GM21515 (cell line): ENCODE measurements around the gene SH2D3C.

Source experiments
- ATAC-seq: cut with Tn5 transposase; IDR thresholded peaks from one replicate; pipeline ENCODE4 v1.9.1; 2021; ENCODE audit not compliant: unreplicated experiment

Gene SH2D3C, protein sequence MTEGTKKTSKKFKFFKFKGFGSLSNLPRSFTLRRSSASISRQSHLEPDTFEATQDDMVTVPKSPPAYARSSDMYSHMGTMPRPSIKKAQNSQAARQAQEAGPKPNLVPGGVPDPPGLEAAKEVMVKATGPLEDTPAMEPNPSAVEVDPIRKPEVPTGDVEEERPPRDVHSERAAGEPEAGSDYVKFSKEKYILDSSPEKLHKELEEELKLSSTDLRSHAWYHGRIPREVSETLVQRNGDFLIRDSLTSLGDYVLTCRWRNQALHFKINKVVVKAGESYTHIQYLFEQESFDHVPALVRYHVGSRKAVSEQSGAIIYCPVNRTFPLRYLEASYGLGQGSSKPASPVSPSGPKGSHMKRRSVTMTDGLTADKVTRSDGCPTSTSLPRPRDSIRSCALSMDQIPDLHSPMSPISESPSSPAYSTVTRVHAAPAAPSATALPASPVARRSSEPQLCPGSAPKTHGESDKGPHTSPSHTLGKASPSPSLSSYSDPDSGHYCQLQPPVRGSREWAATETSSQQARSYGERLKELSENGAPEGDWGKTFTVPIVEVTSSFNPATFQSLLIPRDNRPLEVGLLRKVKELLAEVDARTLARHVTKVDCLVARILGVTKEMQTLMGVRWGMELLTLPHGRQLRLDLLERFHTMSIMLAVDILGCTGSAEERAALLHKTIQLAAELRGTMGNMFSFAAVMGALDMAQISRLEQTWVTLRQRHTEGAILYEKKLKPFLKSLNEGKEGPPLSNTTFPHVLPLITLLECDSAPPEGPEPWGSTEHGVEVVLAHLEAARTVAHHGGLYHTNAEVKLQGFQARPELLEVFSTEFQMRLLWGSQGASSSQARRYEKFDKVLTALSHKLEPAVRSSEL

DNA sequence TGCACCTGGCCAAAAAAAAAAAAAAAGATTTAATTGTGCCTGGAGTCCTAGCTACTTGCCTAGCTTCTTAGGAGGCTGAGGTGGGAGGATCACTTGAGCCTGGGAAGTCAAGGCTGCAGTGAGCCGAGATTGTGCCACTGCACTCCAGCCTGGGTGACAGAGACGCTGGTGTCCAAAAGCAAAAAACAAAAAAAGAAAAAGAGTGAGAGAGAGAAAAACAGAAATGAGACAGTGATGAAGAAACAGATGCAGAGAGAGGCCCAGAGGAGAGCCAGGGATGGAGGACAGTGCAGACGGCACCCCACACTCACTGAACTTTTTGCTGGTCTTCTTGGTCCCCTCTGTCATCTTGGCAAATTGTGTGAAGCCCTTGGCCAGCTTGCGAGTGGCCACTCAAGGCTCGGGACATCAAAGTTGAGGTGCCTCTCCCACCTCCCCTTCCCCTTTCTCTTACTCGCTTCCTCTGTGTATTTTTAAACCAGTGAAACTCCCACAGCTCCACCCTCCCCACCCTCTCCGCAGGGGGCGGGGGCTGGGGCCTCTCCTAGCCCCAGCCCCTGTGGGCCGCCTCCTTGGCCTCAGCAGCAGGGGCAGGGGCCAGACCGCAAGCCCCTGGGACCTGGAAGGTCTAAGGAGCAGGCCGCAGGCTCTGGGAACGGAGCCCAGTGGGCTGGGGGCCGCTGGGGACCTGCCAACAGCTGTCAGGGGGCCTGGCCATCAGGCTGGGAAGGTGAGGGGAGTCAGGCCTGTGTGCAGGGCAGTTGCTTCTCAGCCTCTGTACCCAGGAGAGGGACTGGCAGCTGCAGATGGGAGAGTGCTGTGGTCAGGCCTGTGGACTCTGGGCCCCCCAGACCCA, at the start of gene SH2D3C:
TSS of gene SH2D3C (minus strand) at position 387 of the 856 bp plus-strand sequence. CDS start at position 348, 39 bp downstream.
- peak; percentile 35 for ATAC-seq

DNA sequence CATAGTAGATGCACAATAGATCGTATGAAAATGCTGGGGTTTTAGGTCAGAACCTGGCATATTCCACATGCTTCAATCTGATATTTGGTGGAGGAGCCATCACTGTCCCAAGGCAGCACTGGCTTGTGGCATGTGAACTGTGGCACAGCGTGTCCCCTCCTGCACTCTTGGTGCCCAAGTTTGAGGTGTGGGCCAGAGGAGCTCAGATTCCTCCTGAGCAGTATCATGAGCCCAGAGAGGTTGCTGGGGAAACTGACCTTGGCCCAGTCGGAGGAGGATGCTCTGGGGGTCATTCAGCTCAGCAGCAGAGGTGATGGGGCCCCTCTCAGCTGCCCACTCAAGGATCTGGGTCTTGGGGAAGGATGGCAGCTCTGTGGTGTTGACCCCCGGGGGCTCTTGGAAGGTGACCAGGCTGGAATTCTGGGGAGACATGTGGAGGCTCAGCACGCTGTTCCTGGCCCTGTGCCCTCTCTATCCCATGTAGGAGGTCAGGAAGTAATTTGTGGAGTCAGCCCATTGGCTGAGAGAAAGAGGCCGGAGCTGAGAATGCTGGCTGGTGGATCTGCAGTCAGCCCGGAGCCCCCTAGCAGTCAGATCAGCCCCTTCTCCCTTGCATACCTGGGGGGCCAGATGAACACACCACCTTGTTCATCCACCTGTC, 47.9 kb upstream of the SH2D3C start:
- ATAC-seq: no peak

DNA sequence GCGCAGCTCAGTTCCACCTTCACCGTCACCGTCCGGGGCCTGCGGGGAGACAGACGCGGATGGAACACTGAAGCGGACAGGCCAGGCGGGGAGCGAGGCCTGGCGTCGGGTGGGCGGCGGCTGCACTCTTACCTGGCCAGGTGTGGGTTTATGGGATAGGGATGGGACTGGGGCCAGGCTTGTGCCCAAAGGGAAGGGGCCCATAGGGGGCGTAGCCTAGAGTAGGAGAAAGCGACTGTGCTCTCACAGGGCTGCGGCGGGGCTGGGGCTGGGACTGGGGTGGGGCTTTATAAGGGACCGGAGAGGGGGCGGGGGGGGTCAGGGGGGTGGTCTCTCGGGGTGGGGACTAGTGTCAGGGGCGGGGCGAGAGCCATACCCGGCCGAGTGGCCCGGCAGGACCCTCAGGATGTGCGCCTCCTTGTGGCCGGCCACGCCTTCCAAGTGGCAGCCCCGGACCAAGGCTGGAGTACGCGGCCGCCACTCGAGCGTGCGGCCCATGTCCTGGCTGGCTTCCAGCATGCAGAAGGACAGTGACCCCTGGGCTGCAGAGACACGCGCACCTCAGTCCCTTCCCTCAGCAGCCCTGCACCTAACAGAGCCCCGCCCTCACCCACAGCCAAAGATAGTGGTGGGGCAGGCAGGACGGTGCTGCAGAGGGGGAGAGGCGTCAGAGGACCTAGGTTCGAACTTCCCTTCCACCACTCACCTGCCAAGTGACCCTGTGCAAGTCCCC, 47.0 kb upstream of the SH2D3C start:
- ATAC-seq: no peak

DNA sequence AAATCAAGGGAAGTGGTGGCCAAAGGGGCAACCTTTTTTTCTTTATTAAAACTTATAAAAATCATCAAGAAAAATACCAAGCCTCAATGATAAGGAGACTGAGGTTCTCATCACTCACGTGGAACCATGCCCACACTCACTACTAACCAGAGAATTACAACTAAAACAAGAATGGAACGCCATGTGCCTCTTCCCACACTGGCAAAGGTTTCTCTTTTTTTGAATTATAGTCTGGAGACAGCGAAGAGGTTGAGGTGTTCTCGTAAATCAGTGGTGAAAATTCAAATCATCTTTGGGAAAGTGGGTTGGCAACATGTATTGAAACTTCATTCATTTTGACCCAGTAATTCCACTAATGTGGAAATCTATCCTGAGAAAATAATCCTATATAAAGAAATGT, 43.6 kb upstream of the SH2D3C start:
- no peak for ATAC-seq

DNA sequence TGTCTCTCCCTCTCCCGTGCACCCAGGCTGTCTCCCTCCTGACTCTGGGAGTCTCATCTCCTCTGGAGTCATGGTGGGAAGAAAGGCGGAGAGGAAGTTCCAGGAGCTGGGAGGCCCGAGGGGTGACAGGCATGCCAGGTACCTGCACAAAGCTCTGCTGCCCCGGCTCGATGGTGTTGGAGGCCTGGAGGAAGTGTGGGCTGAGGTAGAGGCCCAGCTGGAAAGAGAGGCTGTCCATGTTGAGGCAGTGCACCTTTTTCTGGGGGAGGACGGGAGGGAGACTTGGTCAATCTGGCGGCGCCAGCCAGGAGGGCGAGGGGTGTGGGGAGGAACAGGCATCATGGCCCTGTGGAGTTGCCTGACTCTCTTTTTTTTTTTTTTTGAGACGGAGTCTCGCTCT, 40.1 kb upstream of the SH2D3C start:
- no peak for ATAC-seq

DNA sequence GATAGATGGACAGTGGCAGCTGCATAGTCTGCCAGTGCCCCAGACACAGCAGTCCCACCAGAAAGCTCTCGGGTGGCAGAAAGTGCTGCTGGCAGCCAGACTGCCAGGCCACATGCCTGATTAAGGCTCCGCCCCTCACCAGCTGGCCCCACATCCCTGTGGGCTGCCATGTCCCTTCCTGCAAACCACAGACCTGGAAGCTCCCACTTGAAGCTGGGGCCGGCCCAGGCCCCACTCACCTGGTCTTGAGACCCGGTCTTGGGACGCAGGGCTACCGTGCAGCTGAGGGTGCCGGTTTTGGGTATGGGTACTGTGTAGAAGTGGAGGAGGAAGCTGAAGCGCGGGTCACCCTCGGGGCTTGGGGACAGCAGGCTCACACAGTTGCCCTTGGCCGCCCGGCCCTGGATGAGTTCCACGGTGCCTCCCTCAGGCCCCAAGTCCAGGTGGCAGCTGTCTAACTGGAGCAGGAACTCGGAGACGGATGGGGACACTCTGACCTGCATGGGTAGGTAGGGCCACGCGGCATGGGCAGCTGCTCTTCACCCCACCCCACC, 39.5 kb upstream of the SH2D3C start:
- no peak for ATAC-seq

DNA sequence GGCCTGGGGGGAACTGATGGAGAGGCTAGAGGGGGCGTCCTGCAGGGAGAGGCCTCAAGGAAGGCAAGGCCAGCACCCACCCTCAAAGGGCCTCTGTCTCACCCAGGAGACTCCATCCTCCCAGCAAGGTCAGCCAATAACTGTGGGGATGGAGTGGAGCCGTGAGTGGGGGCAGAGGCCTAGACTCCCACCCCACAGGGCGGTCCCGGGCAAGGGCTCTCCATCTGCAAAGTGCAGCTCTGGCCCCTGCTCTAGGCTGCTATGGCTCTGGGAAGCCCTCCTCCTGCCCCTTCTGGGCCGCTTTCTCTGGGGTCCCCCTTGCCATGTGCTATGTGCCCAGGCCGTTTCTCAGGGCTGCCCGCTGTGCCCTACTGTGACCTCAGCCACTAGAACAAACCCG, 38.3 kb upstream of the SH2D3C start:
- no peak for ATAC-seq

DNA sequence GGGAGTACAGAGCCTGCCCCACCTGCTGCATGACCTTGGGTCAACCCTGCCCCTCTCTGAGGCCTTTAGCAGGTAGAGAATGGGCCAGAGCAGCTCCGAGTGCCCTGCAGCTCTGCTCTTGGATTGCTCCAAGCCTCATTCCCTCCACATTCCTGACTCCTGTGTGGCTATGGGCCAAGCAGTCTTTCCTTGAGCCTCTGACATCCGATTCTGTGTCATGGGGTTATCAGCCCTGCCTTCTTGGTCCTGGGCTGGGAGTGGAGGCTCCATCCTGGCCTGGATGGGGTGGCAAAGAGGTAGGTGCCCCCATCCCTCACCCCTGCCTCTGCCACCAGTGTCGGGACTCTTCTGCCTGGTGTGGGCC, 37.9 kb upstream of the SH2D3C start:
- no peak for ATAC-seq

DNA sequence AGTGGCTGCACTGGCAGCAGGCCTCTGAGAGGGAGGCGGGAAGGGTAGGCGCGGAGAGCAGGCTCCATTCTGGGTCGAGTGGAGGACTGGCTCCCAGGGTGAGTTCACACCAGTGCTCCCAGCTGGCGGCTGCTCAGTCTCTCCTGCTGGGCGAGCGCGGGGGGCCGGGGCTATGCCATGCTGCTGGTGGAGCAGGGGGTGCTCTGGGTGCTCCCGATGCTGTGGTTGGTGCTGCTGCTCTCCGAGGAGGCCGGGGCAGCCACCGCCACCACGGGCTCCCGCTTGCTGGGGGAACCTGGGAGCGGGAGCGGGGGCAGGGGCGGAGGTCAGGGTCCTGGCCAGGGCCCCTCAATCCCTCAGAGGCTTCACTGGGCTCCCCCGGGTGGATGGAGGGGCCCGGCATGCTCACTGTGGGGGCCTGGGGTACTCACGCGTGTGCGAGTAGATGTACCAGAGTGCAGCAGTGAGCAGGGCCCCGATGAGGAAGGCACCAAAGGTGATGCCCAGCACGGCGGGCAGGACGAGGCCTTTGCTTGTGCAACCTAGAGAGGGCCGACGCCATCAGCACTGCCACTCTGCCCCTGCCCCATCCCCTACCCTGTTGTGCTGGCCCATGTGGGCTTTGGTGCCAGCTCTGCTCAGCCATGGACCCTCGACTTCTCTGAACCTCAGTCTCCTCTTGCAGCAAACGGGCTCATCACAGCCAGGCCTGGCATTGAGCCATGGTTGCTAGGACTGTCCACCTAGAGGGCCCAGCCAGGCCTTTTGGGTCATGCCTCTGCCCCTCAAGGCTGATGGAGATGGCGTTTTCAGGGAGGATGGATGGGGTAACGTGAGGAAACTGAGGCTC, 37.3 kb upstream of the SH2D3C start:
- no peak for ATAC-seq

DNA sequence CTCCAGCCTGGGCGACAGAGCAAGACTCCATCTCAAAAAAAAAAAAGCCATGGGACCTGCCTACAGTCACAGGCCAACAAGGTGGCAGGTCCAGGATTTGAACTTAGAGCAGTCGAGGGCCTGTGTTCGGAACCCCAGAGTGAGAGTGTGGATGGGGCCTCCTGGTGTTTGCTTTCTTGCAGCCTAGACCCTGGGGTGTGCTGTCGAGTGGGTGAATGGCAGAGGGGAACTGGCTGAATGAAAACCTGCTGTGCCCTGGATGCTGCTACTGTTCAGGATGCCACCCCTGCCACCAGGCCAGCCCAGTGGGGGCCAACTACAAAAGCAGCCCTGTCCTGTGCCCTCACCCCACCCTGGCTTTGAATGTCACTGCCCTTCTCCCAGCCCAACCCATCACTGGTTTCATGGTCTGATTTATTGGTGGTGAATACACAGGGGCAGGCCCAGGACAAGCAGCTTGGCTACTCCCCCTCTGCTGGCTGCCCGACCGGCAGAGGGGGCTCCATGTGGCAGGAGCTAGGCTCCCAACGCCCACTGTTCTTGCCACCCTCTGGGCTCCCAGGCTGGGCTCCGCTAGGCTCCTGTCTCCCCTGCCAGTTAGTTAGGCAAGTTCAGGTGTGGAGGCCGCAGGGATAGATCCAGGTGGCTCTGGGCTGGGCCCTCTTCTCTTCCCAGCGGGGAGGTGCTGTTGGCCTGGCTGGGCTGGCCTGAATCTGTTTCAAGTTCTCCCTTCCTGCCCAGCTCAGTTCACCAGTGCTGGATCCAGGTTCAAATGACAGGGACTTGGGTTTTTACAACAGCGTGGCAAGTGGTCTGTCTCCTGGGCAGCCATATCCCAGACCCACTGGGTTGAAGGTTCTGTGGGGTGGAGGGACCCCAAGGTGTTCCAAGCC, 36.4 kb upstream of the SH2D3C start:
- no peak for ATAC-seq

DNA sequence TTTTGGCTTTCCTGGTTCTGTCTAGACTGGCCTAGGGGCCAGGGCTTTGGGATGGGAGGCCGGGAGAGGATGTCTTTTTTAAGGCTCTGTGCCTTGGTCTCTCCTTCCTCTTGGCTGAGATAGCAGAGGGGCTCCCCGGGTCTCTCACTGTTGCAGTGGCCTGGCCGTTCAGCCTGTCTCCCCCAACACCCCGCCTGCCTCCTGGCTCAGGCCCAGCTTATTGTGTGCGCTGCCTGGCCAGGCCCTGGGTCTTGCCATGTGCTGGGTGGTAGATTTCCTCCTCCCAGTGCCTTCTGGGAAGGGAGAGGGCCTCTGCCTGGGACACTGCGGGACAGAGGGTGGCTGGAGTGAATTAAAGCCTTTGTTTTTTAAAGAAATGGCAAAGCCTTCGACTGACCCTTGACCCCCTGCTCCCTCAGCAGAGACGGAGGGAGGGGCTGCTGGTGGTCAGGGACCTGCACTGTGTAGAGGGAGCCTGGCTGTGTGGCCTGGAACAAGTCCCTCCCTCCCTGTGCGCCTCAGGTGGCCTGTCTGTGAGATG, 35.3 kb upstream of the SH2D3C start:
- no peak for ATAC-seq

DNA sequence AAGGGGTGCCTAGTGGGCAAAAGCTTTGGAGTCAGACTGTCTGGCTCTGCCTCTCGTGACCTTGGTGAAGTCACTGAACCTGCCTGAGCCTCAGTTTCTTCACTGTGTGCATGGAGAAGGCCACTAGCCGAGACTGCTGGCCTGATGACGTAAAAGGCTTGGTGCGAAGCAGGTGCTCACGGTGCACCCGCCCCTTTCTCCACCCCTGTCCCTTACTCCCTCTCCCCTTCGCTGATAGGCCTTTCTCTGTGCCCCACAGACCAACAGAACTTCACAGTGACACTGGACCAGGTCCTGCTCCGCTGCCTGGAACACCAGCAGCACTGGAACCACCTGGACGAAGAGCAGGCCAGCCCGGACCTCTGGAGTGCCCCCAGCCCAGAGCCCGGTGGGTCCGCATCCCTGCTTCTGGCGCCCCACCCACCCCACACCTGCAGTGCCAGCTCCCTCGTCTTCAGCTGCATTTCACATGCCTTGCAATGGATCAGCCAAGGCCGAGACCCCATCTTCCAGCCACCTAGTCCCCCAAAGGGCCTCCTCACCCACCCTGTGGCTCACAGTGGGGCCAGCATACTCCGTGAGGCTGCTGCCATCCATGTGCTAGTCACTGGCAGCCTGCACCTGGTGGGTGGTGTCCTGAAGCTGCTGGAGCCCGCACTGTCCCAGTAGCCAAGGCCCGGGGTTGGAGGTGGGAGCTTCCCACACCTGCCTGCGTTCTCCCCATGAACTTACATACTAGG, 34.6 kb upstream of the SH2D3C start:
- ATAC-seq: no peak

DNA sequence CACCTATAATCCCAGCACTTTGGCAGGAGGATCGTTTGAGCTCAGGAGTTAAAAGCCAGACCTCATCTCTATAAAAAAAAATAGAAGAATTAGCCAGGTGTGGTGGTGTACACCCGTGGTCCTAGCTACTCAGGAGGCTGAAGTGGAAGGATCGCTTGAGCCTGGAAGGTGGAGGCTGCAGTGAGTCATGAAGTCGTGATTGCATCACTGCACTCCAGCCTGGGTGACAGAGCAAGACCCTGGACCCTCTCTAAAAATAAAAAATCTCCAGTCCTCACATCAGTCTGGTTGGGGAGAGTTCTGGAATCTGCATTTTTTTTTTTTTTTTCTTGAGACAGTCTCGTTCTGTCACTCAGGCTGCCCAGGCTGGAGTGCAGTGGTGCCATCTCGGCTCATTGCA, 33.5 kb upstream of the SH2D3C start:
- ATAC-seq: no peak

DNA sequence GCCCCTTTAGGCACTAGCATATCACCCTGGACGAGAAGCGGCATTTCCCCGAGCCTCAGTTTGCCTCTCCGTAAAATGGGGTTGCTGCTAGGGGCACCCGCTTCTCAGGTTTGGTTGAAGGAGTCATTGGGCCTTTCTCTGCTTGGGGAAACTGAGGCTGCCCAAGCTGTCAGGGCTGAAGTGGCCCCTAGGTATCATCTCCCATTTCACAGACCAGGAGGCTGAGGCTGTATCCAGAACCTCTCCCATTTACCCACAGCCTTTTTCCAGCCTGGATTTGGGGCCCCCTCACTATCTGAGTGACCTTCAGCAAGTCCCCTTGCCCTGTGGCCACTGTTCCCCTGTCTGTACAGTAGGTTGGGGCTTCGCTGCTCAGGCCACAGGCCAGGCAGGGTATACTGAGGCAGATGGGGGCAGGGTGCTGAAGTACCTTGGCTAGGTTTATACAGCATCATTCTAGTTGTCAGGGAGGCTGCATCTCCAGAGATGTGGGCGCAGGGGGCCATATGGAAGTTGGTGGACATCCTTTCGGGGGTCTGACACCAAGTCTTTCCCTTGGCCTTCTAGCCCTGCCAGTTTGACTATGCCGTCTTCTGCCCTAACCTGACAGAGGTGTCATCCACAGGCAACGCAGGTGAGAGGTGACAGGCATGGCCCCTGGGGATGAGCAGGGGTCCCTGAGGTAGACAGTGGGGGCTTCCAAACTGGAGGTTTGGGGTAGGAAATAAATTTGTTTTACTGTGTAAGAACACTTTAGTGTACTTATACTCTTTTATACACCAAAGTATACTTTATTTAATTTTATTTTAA, 32.1 kb upstream of the SH2D3C start:
- no peak for ATAC-seq

DNA sequence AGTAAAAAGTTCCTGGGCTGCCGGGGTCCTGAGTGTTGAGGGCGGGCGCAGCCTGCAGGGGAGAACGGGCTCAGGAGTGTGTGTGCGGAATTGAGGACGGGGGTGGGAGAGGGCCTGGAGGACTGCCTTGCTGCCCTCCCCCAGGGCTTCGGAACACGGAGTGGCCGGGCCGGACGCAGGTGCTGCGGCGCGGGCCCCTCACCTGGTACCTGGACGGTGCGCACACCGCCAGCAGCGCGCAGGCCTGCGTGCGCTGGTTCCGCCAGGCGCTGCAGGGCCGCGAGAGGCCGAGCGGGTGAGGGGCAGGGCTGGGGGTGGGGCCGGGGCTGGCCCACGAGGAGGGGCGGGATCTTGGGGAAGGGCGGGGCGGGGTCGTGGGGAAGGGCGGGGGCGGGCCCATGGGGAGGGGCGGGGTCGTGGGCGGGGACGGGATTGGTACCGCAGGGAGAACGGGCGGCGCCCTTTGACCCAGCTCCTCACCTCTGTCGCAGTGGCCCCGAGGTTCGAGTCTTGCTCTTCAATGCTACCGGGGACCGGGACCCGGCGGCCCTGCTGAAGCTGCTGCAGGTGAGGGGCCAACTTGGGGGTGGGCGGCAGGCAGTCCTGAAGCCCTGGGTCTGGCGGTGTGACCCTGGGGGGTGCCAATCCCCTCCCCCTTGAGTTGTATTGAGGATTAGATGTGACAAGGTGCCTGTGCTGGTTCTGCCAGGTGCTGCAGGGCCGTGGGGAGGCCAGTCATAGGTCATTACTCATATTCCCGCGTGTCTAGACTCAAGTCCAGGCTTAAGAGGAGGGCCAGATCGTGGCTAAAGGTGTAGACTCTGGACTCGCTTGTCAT, 31.3 kb upstream of the SH2D3C start:
- no peak for ATAC-seq
